Stimulated activated CD4-positive, alpha-beta T cell treated with anti-CD3 and anti-CD28 coated beads, Interleukin-15, amount 100 ng/mL, for 1 hour (primary cell): Measurements from ENCODE around the gene FCHO1.
A peak's percentile ranks its signal among the peaks of the same experiment; 100 is the strongest.

Experiments
- DNase-seq, 2 donors: peaks; one replicate each; pipeline ENCODE4 v3.0.0-alpha.2; 2020; ENCODE audit warnings: low read depth in 1 of 2, low spot score in 1 of 2

FCHO1 gene

DNA sequence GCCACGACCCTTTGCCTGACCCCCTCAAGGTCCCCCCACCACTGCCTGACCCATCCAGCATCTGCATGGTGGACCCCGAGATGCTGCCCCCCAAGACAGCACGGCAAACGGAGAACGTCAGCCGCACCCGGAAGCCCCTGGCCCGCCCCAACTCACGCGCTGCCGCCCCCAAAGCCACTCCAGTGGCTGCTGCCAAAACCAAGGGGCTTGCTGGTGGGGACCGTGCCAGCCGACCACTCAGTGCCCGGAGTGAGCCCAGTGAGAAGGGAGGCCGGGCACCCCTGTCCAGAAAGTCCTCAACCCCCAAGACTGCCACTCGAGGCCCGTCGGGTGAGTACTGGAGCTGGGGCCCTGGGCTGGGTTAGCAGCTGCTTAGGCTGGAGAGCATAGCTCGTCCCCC lies 23.4 kb upstream of the FCHO1 start:
- DNase-seq, result no peak

DNA sequence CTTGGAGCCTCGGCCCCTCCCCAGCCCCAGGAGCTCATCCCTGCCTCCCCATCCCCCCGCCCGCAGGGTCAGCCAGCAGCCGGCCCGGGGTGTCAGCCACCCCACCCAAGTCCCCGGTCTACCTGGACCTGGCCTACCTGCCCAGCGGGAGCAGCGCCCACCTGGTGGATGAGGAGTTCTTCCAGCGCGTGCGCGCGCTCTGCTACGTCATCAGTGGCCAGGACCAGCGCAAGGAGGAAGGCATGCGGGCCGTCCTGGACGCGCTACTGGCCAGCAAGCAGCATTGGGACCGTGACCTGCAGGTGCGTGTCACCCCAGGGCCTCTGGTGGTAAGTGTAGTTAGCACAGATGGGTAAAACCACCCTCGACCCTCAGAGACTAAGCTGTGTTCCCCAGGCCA lies 18.1 kb upstream of the FCHO1 start:
- no peak for DNase-seq

DNA sequence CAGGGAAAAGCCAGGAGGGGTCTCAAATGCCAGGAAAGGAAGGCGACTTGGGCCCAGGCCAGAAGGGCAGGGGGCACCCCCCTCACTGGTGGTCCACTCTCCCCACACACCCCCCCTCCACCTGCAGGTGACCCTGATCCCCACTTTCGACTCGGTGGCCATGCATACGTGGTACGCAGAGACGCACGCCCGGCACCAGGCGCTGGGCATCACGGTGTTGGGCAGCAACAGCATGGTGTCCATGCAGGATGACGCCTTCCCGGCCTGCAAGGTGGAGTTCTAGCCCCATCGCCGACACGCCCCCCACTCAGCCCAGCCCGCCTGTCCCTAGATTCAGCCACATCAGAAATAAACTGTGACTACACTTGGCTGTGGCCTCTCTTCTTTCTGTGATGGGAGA lies 17.1 kb upstream of the FCHO1 start:
- no peak for DNase-seq

DNA sequence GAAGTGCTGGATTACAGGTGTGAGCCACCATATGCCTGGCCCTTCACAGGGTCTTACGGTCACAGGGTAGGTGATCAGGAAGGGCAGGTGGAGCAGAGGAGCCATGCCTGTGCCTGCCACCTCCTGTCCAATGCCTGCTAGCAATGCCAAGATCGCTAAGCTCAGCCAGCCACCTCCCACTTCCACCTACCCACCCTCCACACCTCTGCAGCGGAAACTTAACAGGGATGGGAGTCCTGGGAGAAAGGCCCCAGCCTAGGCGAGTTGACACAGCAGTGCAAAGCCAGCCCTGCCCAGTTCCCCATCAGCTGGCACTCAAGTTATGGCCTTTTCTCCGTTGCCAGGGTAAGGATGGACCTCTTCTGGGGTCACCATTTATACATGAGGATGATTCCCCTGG lies 15.9 kb upstream of the FCHO1 start:
- no peak for DNase-seq

DNA sequence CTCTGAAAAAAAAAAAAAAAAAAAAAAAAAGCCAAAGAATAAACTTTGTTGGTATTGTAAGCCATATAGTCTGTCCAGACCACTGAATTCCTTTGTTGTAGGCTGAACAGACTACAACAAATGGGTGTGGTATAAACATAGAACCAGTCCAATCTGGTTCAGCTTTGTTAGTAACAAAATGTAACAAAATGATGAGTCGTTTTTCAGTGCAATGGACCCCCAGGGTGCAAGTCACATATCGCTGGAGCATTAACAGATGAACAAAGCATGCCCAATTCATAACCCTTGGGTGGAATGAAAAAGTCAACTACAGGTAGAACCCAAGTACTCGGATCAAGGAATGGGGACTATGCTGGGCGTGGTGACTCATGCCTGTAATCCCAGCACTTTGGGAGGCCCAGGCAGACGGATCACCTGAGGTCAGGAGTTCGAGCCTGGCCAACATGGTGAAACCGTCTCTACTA lies 13.6 kb upstream of the FCHO1 start:
- DNase-seq, result no peak

DNA sequence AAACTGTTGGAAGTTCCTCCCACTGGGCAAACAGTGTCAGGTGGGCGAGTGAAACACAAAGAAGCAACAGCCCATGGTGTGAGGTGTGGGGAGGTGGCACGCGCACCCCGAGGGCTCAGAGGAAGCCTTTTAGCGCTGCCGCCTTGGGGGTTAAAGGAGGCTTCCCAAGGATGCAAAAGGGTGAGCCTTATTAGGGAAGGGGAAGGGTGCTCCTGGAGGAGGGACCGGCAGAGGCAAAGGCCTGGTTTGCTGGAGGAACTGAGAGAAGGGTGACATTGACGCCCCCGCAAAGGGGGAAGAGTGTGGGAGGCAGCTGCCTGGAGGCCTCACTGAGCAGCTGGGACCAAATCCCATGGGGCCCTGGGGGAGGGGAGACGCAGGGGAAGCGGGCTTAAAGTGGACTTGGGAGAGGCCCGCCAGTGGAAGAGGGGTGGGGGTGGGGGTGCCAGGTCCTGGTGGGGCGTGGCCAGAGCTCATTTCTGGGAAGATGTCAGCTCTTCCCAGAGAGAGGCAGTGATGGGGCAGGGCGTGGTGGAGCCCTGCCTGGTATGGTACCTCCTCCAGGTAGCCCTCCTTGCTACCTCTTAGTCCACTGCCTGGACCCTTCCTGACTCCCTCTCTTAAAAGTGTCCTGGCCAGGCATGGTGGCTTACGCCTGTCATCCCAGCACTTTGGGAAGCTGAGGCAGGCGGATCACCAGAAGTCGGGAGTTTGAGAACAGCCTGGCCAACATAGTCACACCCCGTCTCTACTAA lies 12.0 kb upstream of the FCHO1 start:
- DNase-seq, result no peak

DNA sequence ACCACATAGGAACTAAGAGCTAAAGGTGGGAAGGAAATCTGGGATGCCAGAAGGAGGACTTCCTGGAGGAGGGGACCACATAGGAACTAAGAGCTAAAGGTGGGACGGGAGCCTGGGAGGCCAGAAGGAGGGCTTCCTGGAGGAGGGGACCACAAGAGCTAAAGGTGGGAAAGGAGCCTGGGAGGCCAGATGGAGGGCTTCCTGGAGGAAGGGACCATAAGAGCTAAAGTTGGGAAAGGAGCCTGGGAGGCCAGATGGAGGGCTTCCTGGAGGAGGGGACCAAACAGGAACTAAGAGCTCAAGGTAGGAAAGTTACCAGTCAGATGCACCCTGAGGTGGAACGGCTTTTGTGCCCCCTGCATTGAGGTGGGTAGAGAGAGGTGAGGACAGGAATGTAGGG lies 9.8 kb upstream of the FCHO1 start:
- DNase-seq, result no peak

DNA sequence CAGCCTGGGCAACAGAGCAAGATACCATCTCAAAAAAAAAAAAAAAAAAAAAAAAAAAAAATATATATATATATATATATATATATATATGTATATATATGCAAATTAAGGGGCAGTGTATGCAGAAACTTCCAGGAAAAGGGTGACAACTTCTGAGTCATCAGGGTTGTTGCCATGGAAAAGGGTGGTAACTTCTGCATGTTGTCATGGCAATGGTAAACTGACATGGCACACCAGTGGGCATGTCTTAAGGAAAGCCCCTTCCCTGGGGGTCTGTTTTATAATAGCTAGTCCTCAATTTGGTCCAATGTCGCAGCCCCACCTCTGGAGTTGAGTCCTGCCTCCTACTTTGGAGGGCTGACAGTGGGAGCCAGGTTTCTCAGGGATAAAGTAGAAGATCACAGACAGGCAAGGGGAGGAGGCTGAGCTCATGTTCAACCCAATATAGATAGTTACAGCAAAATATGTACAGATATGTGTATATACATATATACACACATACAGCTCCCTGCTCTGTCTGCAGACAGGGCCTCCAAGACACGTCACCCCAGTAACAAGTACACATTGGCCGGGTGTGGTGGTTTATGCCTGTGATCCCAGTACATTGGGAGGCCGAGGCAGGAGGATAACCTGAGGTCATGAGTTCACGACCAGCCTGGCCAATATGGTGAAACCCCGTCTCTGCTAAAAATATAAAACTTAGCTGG lies 7.2 kb upstream of the FCHO1 start:
- no peak for DNase-seq

DNA sequence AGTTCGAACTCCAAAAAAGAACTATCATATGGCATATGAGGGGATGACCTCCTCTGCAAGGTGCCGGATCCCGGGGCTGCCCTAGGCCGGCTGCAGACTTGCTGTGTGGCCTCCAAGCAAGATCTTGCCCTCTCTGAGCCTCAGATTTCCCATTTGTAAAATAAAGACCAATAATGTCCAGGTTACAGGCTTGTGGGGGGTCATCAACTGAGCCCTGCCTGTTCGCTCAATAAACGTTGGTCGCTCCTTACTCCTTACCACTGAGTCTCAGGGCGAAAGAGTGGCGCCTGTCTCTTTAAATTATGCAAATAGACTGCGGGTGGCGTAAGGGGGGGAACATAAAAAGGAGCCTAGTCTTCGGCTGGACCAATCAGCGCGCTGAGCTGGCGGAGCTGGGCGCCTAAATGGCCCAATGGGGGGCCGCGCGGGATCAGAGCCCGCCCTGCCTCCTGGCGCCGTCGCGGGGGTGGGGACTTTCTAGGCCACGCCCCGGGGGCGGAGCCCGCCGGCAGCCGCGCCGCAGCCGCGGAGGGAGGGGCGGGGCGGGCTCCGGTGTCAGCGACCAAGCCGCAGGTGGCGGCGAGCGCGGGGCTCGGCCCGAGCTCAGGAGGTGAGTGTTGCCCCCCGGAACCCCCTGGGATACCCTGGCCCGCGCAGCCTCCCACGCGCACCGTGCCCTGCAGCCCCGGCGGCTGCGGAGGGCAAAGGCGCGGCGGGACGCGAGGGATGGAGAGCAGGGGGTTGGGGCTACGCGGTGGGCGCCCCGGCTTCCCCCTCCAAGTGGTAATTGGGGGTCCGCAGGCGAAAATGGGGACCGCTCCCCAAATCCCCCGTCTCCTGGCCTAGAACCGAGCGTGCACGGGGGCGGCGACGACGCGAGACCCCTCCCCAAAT lies 3.8 kb upstream of the FCHO1 start:
- peak; percentile 90 to 91 for DNase-seq

DNA sequence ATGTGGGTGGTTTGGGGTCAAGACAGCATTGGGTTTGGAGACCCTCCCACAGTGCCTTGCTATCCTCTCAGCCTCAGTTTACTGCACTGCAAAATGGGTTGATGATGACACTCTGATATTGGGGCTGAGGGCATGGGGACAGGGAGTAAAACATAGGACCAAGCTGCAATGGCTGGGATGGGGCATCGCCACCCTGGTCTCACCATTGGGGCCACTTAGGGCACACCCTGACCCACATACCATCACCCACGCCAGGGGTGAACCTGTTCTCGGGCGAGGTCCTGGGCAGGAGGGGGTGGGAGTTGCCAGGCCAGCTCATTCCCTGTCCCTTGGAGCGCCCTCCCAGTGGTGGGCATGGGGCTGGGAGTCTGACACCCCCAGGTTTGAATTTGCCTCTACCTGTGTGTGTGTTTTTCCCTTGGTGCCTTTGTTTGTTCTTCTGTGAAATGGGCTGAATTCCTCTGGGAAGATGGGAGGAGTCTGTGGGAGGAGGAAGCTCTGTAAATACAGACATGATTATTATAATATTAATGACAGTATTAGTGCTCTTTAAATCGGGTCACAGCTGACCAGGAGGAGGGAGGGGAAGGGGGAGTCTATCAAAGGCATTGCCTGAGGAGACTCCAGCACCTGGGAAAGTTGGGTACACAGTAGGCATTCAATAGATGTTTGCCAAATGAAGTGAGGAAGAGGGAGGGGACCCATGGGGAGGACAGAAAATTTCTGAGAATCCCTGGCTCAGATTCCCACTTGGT lies 2.2 kb upstream of the FCHO1 start:
- DNase-seq, result no peak

DNA sequence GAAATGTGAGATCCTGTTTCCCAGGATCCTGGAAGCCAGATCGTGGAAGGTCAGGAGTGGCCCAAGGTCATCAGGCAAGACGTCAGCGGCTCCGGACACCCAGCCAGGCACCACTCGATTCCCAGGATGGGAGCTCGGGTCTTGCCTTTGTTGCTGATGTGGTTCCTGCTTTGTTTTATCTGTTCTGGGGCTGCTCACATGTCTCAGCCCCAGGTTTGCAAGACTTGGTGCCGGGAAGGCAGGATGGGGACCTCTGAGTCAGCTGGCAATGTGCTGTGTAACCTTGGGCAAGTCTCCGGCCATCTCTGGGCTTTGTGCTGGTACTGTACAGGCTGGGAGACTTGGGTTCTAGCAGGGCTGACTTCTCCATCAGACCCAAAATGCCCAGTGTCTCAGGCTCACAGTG lies 1.4 kb upstream of the FCHO1 start:
- no peak for DNase-seq

DNA sequence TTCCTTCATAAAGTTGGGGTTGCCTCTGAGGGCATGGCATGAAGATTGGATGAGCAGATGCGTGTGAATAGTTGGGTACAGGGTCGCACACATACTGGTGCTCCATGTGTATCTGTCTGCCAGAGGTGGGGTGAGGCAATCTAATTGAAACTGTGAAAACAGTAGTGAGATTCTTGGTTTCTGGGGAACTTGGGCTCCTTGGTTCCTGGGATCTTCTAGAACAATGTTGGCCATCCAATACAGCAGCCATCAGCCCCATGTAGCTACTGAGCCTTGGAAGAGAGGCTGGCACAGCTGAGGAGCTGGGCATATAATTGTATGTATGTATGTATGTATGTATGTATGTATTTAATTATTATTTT lies 616 bp downstream of the FCHO1 start:
- no peak for DNase-seq

DNA sequence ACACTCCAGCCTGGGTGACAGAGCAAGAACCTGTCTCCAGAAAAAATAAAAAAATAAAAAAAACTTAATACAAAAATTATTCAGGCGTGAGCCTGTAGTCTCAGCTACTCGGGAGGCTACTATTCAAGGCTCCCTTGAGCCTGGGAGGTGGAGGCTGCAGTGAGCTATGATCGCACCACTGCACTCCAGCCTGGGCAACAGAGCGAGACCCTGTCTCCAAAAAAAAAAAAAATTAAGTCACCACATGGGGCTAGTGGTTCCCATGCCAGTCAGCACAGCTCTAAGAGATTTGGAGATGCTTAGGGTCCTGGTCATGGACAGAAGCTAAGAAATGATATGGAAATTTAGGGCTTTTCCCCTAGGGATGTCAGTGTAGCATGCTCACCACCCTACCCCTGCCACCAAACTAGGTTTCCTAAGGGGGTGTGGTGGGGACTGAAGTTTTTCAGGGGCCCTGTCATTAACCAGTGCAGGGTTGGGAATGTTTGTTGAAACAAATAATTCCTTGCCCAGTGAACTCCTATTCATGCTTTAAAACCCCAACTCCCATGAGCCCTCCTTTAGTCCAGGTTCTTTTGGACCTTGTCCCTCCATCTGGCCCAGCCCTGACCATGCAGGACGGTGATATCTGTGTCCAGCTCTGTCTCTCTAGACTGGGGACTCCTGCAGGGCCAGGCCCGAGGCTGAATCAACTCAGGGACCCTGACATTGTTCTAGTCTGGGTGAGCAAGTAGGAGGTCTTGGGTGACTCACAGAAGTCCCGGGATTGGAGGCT lies 1.8 kb downstream of the FCHO1 start:
- DNase-seq, result no peak

DNA sequence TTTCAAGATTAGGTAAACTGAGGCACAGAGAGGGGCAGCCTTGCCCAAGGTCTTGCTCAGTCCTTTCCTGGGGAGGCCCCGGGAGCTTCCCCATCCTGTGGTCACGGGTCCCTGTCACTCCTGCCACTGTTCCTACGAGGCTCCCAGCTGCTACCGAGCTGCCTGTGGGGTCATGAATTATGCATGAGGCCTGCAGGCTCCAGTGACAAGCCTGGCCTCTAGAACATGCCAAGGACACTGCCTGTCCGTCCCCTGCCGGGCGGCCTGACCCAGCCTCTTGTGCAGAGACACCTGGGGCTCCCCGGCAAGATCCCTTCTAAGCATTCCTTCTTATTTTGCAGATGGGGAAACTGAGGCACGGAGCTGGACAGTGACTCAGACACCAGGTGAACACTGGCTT lies 2.7 kb downstream of the FCHO1 start:
- DNase-seq, result no peak

DNA sequence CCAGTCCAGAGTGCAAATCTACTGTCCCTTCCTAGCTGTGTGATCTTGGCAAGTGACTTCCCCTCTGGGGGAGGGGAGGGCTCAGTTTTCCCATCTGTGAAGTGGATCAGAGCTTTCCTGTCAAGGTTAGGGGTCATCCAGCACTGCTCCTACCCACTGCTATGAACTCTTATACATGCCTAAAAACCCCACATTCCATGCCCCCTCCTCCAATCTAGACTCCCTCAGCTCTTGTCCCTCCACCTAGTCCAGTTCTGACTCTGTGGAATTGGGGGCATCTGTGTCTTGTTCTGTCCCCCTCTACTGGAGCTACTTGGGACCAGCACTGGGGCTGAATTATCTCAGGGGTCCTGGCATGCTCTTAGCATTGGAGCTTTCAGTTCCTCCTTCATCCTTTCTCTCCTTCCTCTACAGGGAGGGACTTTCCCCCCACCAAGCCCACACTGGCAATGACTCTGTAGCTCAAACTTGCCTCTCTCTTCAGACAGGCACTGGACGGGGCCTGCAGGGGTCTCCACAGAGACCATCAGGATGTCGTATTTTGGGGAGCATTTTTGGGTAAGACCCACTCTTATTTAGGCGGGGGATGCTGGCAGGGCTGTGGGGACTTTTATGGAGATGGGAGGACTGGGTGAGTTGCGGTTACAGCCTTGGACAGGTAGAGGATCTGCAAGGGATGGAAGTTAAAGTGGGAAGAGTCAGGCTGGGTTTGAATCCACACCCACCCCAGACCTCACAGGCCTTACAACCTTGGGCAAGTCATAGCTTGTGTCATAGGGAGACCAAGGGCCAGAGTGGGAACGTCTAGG lies 3.6 kb downstream of the FCHO1 start:
- no peak for DNase-seq

DNA sequence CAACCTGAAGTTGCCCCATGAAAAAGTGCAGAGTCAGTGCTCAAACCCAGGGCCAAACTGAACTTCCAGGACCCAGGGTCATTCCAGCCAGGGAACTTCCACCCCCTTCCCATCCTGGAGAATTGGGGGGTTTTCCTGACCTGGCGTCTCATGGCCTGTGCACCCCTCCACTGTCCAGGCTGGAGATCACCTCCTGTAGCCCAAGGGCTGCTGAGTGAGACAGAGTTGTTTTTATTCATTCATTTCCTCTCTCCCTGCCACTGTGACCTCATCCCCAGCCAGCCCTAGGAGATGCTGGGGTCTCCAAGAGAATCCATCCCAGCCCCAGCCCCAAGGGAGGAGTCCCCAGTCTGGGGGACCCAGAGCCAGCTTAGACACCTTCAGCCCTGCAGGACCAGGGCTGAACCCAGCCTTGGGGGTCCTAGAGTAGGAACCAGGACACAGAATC lies 4.2 kb downstream of the FCHO1 start:
- no peak for DNase-seq

DNA sequence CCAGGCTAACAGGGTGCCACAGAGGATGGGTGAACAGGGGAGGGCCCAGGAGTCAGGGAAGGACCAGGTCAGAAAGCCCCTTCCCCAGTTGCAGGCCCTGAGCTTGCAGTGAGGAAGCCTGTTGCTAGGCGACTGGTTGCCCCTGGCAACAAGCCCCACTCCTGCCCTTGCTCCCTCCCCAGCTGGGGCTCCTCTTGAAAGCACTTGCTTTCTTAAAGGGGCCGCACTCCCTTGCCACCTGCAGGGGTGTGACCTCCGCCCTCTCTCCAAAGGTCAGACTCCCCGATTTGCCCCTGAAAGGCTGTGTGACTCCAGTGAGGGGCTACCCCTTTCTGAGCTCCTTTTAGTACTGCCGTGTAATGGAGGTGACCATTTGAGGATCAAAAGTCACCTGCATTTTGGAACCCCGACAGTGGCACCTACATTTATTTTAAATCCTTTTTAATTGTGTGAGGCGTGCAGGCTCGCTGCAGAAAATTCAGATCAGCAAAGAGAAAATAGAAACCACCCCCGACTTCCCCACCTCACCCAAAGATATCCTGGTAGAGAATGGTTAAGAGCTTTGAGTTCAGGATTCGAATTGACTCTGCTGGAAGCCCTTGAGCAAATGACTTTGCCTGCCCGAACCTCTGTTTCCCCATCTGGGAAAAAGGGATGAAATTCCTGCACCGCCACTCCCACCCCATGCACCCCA lies 4.8 kb downstream of the FCHO1 start:
- DNase-seq, result no peak

DNA sequence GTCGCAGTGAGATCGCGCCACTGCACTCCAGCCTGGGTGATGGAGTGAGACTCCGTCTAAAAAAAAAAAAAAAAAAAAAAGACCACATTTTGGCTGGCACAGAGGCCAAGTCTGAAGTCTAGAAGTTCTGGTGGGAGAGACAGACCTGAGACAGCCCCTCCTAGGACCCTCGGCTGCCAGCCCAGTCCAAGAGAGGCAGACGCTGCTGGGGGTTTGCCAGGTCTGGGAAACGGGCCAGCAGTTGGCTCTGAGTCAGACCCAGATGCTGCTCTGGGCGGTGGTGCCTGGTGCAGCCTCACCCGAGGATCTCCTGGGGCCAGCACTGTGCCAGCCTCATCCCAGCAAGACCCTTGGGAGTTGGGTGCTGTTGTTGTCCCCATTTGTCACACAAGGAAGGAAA lies 5.8 kb downstream of the FCHO1 start:
- no peak for DNase-seq

DNA sequence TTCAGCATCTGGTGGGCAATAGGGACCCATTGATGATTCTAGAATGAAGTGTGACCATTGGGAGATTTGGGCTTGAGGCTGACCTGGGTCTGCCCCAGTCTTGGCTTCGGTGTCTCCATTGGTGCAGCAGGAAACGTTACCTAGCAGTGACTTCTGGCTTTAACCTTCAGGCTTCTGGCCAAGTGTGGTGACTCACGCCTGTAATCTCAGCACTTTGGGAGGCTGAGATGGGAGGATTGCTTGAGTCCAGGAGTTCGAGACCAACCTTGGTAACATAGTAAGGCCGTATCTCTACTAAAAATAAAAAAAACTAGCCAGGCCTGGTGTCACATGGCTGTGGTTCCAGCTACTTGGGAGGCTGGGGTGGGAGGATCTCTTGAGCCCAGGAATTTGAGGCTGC lies 7.2 kb downstream of the FCHO1 start:
- DNase-seq, result no peak
